GM21528 (cell line): ENCODE data around the gene ZNF552.
"Not testable (repeated sequence)": the region's sequence is repeated elsewhere in the genome, so short reads cannot be mapped to it uniquely, and the experiment has no call there.

Experiments used
- ATAC-seq: cut with Tn5 transposase; IDR thresholded peaks from one replicate; pipeline ENCODE4 v1.9.1; 2021; ENCODE audit warnings: mild to moderate bottlenecking, moderate library complexity; ENCODE audit not compliant: unreplicated experiment, low FRiP score

The ZNF552 gene

DNA sequence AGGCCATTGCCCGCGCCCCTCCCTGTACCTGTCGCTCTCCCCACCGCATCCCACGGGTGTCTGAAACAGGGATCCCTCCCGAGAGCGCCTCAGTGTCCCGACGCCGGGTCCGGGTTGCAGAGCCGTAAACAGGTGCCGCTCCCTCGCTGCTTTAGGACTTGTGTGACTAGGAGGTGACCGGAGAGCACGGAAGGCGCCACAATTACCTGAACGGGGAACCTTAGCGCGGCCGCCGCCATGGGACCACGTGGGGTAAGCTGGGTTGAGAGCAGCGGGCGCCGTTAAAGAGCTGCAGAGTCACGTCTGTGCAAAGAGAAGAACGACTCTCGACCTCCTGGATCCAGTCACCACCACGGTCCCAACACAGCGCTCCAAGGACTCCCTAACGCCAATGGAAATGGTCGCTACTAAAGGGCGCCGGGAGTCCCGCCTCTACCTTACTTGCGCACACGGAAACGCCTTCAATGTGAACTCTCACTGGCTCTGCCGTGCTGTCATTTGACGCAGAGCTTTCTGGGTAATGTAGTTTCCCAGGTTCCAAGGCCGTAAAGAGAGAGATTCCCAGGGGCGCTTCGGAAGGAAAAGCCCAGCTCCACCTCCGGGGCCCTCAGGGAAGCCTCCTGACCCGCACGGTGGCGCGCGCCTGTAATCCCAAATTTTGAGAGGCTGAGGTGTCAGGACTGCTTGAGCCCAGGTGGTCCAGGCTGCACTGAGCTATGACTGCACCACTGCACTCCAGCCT lies at the start of gene ZNF552:
Gene ZNF552 (minus strand): TSS at position 409 of the 742 bp plus-strand sequence. CDS start 170 bp downstream, at position 239.
- ATAC-seq: peak; percentile 66

DNA sequence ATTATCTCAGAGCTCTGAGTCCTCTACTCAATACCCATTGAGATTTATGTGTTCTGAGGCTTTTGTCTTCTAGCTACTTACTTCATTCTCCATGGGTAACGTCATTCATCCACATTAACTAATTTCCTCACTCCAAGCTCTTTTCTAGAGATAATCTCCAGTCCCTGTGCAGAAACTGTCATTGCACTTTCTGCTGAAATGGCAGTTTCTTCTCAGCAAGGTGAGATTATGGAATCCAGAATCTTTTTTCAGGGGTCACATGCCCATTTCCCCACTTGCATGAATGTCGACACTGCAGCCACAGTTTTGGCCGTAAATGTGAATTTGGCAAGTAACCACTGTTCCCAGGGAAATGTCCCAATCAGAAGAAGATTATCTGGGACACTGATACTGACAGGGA lies 47.6 kb upstream of the ZNF552 start:
- ATAC-seq: not testable (repeated sequence)

DNA sequence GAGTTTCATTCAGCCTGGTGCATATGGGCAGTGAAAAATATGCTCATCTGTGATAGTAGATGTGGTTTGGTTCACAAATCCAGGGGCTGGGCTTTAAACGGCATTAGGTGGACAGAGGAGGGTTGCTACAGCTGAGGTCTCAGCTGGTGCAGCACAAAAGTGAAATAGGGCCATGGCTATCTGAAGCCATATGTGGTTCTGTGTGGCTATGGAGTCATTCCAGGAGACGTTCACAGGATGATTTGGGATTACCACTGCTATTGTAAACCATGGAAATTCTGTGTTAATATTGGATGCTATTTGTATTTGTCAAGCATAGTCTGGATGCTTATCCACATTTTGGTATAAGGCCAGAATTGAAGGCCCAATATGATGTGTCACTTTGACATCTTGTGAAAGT lies 39.4 kb upstream of the ZNF552 start:
- not testable (repeated sequence) for ATAC-seq

DNA sequence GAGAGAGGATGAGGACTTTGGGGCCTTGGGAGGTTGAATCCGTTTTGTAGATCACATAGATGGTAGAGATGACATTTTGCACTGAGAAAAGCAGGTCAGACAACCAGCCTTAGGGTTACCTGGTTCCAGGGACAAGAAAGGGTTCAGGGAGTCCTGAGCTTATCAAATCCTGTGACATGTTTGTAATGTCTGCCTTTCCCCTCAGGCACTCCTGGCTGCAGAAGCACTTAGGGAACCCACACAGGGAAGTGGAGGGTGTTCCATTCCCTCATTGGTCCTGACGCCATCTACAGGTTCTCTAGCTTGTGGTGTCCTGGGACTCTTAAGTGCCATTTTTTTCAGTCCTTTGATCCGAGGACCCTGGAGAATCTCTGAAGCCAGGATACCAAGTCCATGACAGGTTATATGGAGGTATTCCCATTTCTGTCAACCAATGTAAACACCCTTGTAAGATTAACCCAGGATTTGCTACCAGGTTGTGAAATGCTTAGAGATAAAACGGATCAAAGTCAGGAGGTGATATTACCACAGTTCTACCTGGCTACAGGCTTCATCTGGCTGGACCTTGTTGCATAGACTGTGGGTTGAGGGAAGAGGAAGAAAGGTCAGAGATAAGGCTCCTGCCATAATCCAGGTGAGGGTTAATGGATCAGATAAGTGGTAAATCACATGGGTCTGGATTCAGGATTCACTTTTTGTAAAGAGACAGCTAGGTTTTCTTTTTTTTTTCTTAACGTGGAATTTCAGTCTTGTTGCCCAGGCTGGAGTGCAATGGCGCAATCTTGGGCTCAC lies 37.3 kb upstream of the ZNF552 start:
- not testable (repeated sequence) for ATAC-seq

DNA sequence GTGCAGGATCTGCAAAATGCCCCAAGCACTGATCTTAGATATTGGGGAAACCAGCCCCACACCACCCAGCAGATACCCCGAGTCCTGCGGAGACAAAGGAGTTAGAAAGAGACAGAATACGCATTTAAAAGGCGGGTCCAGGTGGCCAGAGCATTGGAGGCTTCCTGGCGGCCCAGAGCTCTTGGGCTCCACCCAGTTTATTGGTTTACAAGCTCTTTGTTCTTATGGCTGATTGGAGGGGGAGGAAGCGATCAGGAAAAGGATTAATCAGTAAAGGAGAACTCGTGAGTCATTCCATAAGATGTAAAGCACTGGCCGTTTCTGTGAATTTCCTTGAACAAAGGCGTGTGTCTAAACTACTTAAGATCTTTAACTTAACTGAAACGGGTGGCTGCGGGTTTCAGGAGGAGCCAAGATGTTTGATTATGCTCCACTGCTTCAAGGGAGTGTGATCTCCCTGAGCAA lies 35.9 kb upstream of the ZNF552 start:
- ATAC-seq: no peak

DNA sequence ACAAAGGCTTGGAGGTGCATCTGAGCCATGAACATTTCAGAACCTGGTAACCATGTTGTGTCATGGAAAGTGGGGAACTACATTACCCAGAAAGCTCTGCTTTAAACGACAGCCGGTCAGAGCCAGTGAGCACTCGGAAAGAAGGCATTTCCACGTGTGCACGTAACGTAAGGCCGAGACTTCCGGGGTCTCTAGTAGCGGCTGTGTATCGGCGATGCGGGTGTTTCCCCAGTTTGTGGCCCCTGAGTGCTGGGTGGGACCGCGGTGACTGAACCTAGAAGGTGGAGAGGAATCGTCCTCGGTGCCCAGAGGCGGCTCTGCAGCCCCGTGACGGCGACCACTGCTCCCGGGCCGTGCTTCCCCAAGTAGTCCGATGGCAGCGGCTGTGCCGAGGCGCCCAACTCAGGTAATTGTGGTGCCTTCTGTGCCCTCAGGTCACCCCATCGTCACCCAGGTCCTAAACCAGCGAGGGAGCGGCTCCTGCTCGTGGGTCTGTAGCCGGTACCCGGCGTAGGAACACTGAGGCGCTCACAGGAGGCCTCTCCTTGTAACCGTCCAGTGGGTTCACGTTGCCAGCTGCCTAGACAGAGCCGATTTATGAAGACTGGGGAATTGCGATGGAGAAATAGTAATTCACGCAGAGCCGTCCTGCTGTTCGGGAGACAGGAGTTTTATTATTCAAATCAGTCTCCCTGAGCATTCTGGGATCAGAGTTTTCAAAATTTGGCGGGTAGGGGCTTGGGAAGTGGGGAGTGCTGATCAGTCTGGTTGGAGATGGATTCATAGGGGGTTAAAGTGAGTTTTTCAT lies 35.2 kb upstream of the ZNF552 start, which contains the start of gene ZNF587:
Gene ZNF587 (plus strand): TSS at position 194 of the 808 bp plus-strand sequence. CDS start 180 bp downstream, at position 374.
- peak; percentile 97 for ATAC-seq

DNA sequence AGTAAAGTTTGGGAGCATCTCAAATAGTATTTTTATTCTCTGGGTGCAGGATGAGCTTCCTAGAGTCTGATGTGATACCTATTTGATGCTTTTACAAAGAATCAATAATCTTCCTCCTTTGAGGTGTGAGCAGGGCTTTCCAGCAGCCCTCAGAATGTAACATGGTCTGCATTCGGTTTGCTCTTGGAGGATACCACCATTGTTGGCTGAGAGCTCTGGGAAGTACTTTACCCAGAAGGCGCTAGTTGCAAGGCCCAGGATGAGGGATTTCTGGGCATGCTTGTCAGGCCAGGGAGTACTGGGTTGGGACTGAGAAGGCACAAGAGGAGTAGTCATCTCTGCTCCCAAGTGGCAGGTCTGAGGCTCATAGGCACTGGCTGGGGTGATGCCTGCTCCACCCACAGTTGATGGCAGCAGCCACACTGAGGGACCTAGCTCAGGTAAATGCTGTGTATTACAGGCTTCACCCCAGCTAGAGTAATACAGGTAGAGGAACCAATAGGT lies 34.5 kb upstream of the ZNF552 start:
- peak; percentile 44 for ATAC-seq

DNA sequence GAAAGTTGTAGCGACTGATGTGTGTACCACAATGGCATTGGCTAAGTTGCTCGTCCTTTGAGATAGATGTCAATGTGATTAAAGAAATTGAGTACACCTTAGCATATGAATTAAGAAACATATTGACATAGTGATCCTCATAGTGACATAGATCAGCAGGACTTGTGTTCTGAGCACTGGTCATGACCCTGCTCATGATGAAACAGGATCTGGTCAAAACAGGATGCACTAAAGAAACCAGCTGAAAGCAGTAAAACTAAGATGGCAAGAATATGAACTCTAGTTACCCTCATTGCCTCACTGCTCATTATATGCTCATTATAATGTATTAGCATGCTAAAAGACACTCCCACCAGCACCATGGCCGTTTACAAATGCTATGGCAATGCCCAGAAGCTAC lies 32.5 kb upstream of the ZNF552 start:
- ATAC-seq: not testable (repeated sequence)

DNA sequence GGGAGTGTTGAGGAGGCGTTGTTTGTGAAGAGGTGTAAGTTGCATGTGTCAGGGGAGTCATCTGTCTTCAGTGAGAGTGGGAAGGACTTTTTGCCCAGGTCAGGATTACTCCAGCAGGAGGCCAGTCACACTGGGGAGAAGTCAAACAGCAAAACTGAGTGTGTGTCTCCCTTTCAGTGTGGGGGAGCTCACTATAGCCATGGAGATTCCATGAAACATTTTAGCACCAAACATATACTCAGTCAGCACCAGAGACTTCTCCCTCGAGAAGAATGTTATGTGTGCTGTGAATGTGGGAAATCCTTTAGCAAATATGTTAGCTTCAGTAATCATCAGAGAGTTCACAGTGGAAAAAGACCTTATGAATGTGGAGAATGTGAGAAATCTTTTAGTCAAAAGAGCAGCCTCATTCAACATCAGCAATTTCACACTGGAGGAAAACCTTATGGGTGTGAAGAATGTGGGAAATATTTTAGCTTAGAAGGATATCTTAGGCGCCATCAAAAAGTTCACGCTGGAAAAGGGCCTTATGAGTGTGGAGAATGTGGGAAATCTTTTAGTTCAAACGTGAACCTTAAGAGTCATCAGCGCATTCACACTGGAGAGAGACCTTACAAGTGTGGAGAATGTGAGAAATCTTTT lies 26.5 kb upstream of the ZNF552 start:
- no peak for ATAC-seq

DNA sequence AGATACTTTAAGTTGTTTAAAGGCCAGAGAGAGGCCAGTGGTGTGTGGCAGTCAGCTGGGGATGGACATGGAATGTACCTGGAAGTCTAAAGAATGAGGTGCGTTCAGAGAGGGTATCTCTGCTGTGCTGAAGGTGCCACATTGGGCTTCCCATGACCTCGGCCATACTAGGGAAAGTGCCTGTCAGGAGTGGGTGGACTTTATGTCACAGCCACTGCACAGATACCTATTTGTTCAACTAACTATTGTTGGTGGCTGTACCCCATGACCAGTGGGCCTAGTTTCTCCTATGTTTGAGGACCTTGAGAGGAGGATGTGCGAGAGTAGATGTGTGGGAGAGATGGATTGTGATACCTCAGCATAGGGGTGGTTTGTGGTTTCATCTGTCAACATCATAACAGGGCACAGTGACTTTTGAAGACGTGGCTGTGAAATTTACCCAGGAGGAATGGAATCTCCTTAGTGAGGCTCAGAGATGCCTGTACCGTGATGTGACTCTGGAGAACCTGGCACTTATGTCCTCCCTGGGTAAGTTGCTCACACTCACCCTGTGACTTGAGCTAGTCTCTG lies 24.0 kb upstream of the ZNF552 start:
- not testable (repeated sequence) for ATAC-seq

DNA sequence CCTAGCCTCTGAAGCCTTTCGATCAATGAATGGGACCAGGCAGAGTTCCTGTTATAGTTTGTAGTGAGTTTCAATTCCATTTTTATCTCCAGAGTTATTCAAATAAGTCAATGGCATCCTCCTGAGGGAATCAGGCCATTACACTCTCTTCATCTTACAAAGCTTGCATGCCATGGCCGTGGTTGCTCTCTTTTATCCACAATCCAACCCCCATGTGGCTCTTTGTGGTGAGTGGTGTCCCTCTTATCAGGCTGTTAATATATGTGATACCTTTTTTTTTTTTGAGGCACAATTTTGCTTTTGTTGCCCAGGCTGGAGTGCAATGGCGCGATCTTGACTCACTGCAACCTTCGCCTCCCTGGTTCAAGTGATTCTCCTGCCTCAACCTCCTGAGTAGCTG lies 22.3 kb upstream of the ZNF552 start:
- not testable (repeated sequence) for ATAC-seq

DNA sequence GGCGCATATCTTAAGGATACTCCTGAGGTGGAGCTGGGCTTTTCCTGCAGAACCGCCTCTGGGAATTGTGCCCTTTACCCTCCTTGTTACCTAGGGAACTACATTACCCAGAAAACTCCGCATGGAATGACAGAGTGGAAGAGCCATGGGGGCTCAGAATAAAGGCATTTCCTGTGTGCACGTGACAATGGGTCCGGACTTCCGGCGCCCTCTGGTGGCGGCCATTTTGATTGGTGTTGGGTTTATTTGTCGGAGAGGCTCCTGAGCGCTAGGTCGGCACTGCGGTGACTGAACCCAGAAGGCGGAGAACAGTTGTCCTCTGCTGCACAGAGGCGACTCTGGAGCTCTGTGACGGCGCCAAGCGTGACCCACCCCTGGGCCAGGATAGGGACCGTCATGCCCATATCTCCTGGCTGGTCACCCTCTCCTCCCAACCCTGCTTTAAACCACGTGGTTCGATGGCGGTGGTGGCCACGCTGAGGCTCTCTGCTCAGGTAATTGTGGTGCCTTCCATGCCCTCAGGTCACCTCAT lies 15.4 kb upstream of the ZNF552 start, which contains the start of gene ZNF587B:
Gene ZNF587B (plus strand): TSS at position 229 of the 532 bp plus-strand sequence. CDS start 230 bp downstream, at position 459.
- ATAC-seq: no peak

DNA sequence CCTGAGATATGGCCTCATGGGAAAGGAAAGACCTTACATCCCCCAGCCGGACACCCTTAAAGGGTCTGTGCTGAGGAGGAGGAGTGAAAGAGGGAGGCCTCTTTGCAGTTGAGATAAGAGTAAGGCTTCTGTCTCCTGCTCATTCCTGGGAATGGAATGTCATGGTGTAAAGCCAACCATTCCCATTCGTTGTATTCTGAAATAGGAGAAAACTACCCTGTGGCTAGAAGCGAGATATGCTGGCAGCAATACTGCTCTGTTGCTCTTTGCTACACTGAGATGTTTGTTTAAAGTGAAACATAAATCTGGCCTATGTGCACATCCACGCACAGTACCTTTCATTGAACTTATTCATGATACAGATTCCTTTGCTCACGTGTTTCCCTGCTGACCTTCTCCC lies 14.6 kb upstream of the ZNF552 start:
- no peak for ATAC-seq

DNA sequence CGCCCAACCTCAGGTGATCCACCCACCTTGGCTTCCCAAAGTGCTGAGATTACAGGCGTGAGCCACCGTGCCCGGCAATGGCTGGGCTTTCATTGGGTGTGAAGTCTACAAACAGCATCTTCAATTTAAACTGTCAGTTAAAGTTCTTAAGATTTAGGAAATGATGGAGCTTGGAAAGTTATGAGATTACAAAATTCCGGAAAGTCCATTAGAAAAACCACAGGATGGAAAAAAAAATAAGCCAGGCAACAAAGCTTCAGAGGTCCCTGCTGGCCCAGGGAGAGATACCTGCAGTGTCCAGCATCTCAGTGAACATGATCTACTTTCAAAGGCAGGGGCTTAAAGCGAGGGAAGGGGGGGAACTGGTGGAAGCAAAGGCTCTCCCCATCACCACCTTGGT lies 10.8 kb upstream of the ZNF552 start:
- no peak for ATAC-seq

DNA sequence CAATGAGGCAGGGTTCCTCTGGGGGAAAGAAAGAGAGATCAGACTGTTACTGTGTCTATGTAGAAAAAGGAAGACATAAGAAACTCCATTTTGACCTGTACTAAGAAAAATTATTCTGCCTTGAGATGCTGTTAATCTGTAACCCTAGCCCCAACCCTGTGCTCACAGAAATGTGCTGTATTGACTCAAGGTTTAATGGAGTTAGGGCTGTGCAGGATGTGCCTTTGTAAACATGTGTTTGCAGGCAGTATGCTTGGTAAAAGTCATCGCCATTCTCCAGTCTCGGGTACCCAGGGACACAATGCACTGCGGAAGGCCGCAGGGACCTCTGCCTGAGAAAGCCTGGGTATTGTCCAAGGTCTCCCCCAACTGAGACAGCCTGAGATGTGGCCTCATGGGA lies 8.9 kb upstream of the ZNF552 start:
- ATAC-seq: not testable (repeated sequence)

DNA sequence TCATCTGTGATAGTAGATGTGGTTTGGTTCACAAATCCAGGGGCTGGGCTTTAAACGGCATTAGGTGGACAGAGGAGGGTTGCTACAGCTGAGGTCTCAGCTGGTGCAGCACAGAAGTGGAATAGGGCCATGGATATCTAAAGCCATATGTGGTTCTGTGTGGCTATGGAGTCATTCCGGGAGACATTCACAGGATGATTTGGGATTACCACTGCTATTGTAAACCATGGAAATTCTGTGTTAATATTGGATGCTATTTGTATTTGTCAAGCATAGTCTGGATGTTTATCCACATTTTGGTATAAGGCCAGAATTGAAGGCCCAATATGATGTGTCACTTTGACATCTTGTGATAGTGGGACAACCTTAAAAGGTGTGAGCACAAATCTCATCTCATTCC lies 8.4 kb upstream of the ZNF552 start:
- not testable (repeated sequence) for ATAC-seq

DNA sequence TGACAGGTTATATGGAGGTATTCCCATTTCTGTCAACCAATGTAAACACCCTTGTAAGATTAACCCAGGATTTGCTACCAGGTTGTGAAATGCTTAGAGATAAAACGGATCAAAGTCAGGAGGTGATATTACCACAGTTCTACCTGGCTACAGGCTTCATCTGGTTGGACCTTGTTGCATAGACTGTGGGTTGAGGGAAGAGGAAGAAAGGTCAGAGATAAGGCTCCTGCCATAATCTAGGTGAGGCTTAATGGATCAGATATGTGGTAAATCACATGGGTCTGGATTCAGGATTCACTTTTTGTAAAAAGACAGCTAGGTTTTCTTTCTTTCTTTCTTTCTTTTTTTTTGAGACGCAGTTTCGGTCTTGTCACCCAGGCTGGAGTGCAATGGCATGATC lies 6.8 kb upstream of the ZNF552 start:
- ATAC-seq: not testable (repeated sequence)

DNA sequence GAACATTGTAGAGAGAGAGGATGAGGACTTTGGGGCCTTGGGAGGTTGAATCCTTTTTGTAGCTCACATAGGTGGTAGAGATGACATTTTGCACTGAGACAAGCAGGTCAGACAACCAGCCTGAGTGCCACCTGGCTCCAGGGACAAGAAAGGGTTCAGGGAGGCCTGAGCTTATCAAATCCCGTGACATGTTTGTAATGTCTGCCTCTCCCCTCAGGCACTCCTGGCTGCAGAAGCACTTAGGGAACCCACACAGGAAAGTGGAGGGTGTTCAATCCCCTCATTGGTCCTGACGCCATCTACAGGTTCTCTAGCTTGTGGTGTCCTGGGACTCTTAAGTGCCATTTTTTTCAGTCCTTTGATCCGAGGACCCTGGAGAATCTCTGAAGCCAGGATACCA lies 6.4 kb upstream of the ZNF552 start:
- not testable (repeated sequence) for ATAC-seq

DNA sequence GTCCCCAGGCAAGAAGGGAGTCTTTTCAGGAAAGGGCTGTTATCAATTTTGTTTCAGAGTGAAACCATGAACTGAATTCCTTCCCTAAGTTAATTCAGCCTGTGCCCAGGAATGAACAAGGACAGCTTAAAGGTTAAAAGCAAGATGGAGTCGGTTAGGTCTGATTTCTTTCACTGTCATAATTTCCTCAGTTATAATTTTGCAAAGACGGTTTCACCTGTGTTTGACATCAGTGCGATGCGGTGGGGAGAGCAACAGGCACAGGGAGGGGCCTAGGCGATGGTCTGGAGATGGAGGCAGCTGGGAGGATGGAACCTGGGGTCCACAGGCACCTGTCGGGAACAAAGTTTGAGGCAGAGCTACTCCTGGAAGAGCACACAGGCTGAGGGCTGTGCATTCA lies 5.9 kb upstream of the ZNF552 start:
- no peak for ATAC-seq
